Neutrophil (primary cell): ENCODE results near the gene BCAS3.
"Not testable (repeated sequence)": the region's sequence is repeated elsewhere in the genome, so short reads cannot be mapped to it uniquely, and the experiment has no call there.

Experiments used
- H3K27ac ChIP-seq: fragments of 200-600 bp; sonication (generic); 2 replicates; pipeline ENCODE4 v1.5.1; 2016; ENCODE audit warnings: mild to moderate bottlenecking, moderate library complexity
- H3K27me3 ChIP-seq: fragments of 200-600 bp; sonication (generic); 2 replicates; pipeline ENCODE4 v1.6.0; 2016; ENCODE audit warnings: mild to moderate bottlenecking
- H3K36me3 ChIP-seq: fragments of 200-600 bp; sonication (generic); 2 replicates; pipeline ENCODE4 v1.5.1; 2017
- H3K4me1 ChIP-seq, 2 experiments: fragments of 200-600 bp in 1 of 2; sonication (generic) in 1 of 2; 1 replicate in 1 of 2; 2 replicates in 1 of 2; pipeline versions ENCODE4 v1.5.1 to v1.6.1; 2013 to 2016; ENCODE audit warnings: low read depth in 1 of 2, low read length in 1 of 2, mild to moderate bottlenecking in 1 of 2, moderate library complexity in 1 of 2; ENCODE audit not compliant: control insufficient read depth in 1 of 2, insufficient read depth in 1 of 2
- H3K4me3 ChIP-seq, 2 experiments: fragments of 200-600 bp in 1 of 2; sonication (generic) in 1 of 2; 1 replicate in 1 of 2; 2 replicates in 1 of 2; pipeline ENCODE4 v1.5.1; 2013 to 2016; ENCODE audit warnings: low read depth in 1 of 2, low read length in 1 of 2, mild to moderate bottlenecking in 1 of 2, moderate library complexity in 1 of 2
- H3K9me3 ChIP-seq: fragments of 200-600 bp; sonication (generic); 2 replicates; pipeline ENCODE4 v1.5.1; 2016
- CTCF ChIP-seq: fragments of 200-600 bp; sonication (generic); IDR thresholded peaks from 2 replicates; pipeline ENCODE4 v1.5.1; 2016; ENCODE audit warnings: antibody characterized with exemption

Gene BCAS3

GRCh38 chr17:61023996-61024395, 346.3 kb downstream of the BCAS3 start:
- no peak overlapping the region for H3K4me3 ChIP-seq
- H3K9me3 ChIP-seq = no peaks in the 10 kb centered on the region
- no peak overlapping the region for H3K27ac ChIP-seq
- TF ChIP-seq CTCF = no peak
- H3K4me1 ChIP-seq = no peaks in the 10 kb centered on the region
- H3K36me3 ChIP-seq = no peaks in the 10 kb centered on the region
- no peaks in the 10 kb centered on the region for H3K27me3 ChIP-seq

GRCh38 chr17:61026818-61027217, 349.2 kb downstream of the BCAS3 start:
- no peak for TF ChIP-seq CTCF
- Histone ChIP-seq H3K9me3 (no peaks in the 10 kb centered on the region), H3K4me3 (no peak overlapping the region), H3K27ac (no peak overlapping the region), H3K4me1 (no peaks in the 10 kb centered on the region), H3K27me3 (no peaks in the 10 kb centered on the region), H3K36me3 (no peaks in the 10 kb centered on the region)

GRCh38 chr17:61029181-61029580, 351.5 kb downstream of the BCAS3 start:
- Histone ChIP-seq H3K9me3 (no peaks in the 10 kb centered on the region), H3K36me3 (no peaks in the 10 kb centered on the region), H3K4me3 (no peak overlapping the region), H3K27ac (no peak overlapping the region), H3K27me3 (no peaks in the 10 kb centered on the region), H3K4me1 (no peaks in the 10 kb centered on the region)
- TF ChIP-seq CTCF = no peak

- no peak for TF ChIP-seq CTCF
- Histone ChIP-seq H3K27ac (no peak overlapping the region), H3K36me3 (peaks cover 5% of the 10 kb centered on the region), H3K4me3 (no peak overlapping the region), H3K9me3 (no peaks in the 10 kb centered on the region), H3K27me3 (no peaks in the 10 kb centered on the region), H3K4me1 (no peaks in the 10 kb centered on the region)
Measured at GRCh38 chr17:61040666-61041065, 363.0 kb downstream of the BCAS3 start.

GRCh38 chr17:61042348-61042747, 364.7 kb downstream of the BCAS3 start:
- H3K27ac ChIP-seq, H3K36me3 ChIP-seq, H3K4me1 ChIP-seq, H3K4me3 ChIP-seq, H3K27me3 ChIP-seq, H3K9me3 ChIP-seq: not testable (repeated sequence)

- Histone ChIP-seq H3K9me3 (no peaks in the 10 kb centered on the region), H3K36me3 (no peaks in the 10 kb centered on the region), H3K4me1 (no peaks in the 10 kb centered on the region), H3K27ac (no peak overlapping the region), H3K4me3 (no peak overlapping the region), H3K27me3 (no peaks in the 10 kb centered on the region)
- TF ChIP-seq CTCF = no peak
Measured at GRCh38 chr17:61047515-61047914, 369.9 kb downstream of the BCAS3 start.
